Endodermal cell (in vitro differentiated cells): Measurements from ENCODE around the gene FYCO1. TPM values are rescaled to one million over a fixed set of nuclear protein-coding genes. Genes with fewer than 3 reads are reported as not detected.

Source experiments
- DNase-seq: peaks from one replicate; pipeline ENCODE4 v3.0.0-alpha.2; 2017
- H3K27ac ChIP-seq: 2 replicates; pipeline ENCODE4 v1.5.1; 2013; ENCODE audit warnings: mild to moderate bottlenecking, low read depth, low read length, moderate library complexity
- H3K27me3 ChIP-seq: 2 replicates; pipeline ENCODE4 v1.6.1; 2013; ENCODE audit warnings: mild to moderate bottlenecking, low read length, moderate library complexity; ENCODE audit not compliant: insufficient read depth, control insufficient read depth, poor library complexity, severe bottlenecking
- H3K36me3 ChIP-seq: 2 replicates; pipeline ENCODE4 v1.7.0; 2013; ENCODE audit warnings: mild to moderate bottlenecking, low read length, moderate library complexity; ENCODE audit not compliant: control insufficient read depth, insufficient read depth
- H3K4me1 ChIP-seq: one replicate; pipeline ENCODE4 v1.7.0; 2013; ENCODE audit warnings: low read length; ENCODE audit not compliant: control insufficient read depth, insufficient read depth
- H3K4me3 ChIP-seq: 2 replicates; pipeline ENCODE4 v1.5.1; 2013; ENCODE audit warnings: mild to moderate bottlenecking, low read length, moderate library complexity
- H3K9ac ChIP-seq: 2 replicates; pipeline ENCODE4 v1.6.1; 2013; ENCODE audit warnings: mild to moderate bottlenecking, low read length, moderate library complexity; ENCODE audit not compliant: poor library complexity, severe bottlenecking; ENCODE audit errors: extremely low read depth
- H3K9me3 ChIP-seq: 2 replicates; pipeline ENCODE4 v1.6.1; 2013; ENCODE audit warnings: mild to moderate bottlenecking, low read length, moderate library complexity; ENCODE audit not compliant: control insufficient read depth
- H3K27ac Mint-ChIP-seq: 2 replicates; pipeline ENCODE4 v1.8.0; 2020; ENCODE audit warnings: mixed read lengths
- H3K27me3 Mint-ChIP-seq: 2 replicates; pipeline ENCODE4 v1.8.0; 2021; ENCODE audit warnings: mild to moderate bottlenecking, mixed read lengths; ENCODE audit not compliant: insufficient read depth
- H3K36me3 Mint-ChIP-seq: 2 replicates; pipeline ENCODE4 v1.8.0; 2020; ENCODE audit warnings: low read depth, mixed read lengths
- H3K4me1 Mint-ChIP-seq: 2 replicates; pipeline ENCODE4 v1.8.0; 2020; ENCODE audit warnings: mixed read lengths
- H3K4me3 Mint-ChIP-seq: 2 replicates; pipeline ENCODE4 v1.8.0; 2020; ENCODE audit warnings: mild to moderate bottlenecking, moderate library complexity, mixed read lengths
- H3K9me3 Mint-ChIP-seq: 2 replicates; pipeline ENCODE4 v1.8.0; 2020; ENCODE audit warnings: mild to moderate bottlenecking, mixed read lengths
- CTCF ChIP-seq: fragments of 200-600 bp; sonication (generic); conservative IDR thresholded peaks from 2 replicates; pipeline ENCODE4 v1.5.0; 2021; ENCODE audit warnings: antibody characterized with exemption, mild to moderate bottlenecking
- WGBS, 2 experiments: methylation state at CpG; one replicate each; pipeline versions ENCODE4 v1.1.5 to v1.1.7; 2013; ENCODE audit warnings: missing lambda C conversion rate in 2 of 2, mixed read lengths in 1 of 2; ENCODE audit not compliant: insufficient coverage in 1 of 2, insufficient read length in 1 of 2; 5-methylcytosine and 5-hydroxymethylcytosine counted together
- total RNA-seq, 2 donors: library from RNA; stranded (reverse); fragmentation: NEBNext Ultra II Directional in 1 of 2; extraction: Animal tissue kit (Norgen Biotek cat#: 25700) in 1 of 2; gene quantifications; 2 replicates in 1 of 2; 3 replicates in 1 of 2; pipeline ENCODE4 v1.2.1, GENCODE V29; 2021

FYCO1 gene
- total RNA-seq, 2 donors from 2014 or later = 11.3 to 11.8 TPM

GRCh38 chr3:45966371-45966791 lies 29.2 kb downstream of the FYCO1 start:
- Histone ChIP-seq H3K27me3 (no peaks in the 10 kb centered on the region), H3K4me1 (no peaks in the 10 kb centered on the region), H3K9ac (no peak overlapping the region), H3K4me3 (no peak overlapping the region), H3K36me3 (peaks cover 56% of the 10 kb centered on the region), H3K27ac (no peak overlapping the region), H3K9me3 (no peaks in the 10 kb centered on the region)
- Mint-ChIP-seq H3K27ac (no peak overlapping the region), H3K36me3 (peaks cover 60% of the 10 kb centered on the region), H3K4me1 (no peaks in the 10 kb centered on the region), H3K27me3 (no peaks in the 10 kb centered on the region), H3K9me3 (no peaks in the 10 kb centered on the region), H3K4me3 (no peak overlapping the region)
- WGBS, 2 experiments = 92 to 96% methylated on average over 17 of the region's 17 CpGs
- TF ChIP-seq CTCF = no peak
- DNase-seq = no peak

- Histone ChIP-seq H3K36me3 (peaks cover 57% of the 10 kb centered on the region), H3K9me3 (no peaks in the 10 kb centered on the region), H3K9ac (no peak overlapping the region), H3K27ac (no peak overlapping the region), H3K4me1 (no peaks in the 10 kb centered on the region), H3K27me3 (no peaks in the 10 kb centered on the region), H3K4me3 (no peak overlapping the region)
- no peak for DNase-seq
- no peaks in the 10 kb centered on the region for H3K27me3 Mint-ChIP-seq
- no peak for TF ChIP-seq CTCF
- H3K36me3 Mint-ChIP-seq = peaks cover 66% of the 10 kb centered on the region
- H3K27ac Mint-ChIP-seq = no peak overlapping the region
- WGBS, 2 experiments = 95 to 100% methylated on average over 3 to 4 of the region's 4 CpGs
- no peaks in the 10 kb centered on the region for H3K9me3 Mint-ChIP-seq
- H3K4me3 Mint-ChIP-seq = no peak overlapping the region
- no peaks in the 10 kb centered on the region for H3K4me1 Mint-ChIP-seq
These were observed 30.0 kb downstream of the FYCO1 start for GRCh38 chr3:45965653-45966052.

- no peaks in the 10 kb centered on the region for H3K9me3 ChIP-seq
- peaks cover 57% of the 10 kb centered on the region for H3K36me3 ChIP-seq
- no peak for TF ChIP-seq CTCF
- H3K4me1 ChIP-seq = no peaks in the 10 kb centered on the region
- Mint-ChIP-seq H3K4me3 (no peak overlapping the region), H3K27me3 (no peaks in the 10 kb centered on the region), H3K27ac (no peak overlapping the region), H3K36me3 (peaks cover 65% of the 10 kb centered on the region), H3K9me3 (no peaks in the 10 kb centered on the region), H3K4me1 (no peaks in the 10 kb centered on the region)
- H3K27ac ChIP-seq = no peak overlapping the region
- 86 to 94% methylated on average over 2 to 4 of the region's 4 CpGs for WGBS, 2 experiments
- no peak for DNase-seq
- no peak overlapping the region for H3K9ac ChIP-seq
- H3K27me3 ChIP-seq = no peaks in the 10 kb centered on the region
- no peak overlapping the region for H3K4me3 ChIP-seq
These were observed 30.4 kb downstream of the FYCO1 start for GRCh38 chr3:45965253-45965652.
